ENCODE data around the gene SLC34A3. TPM values are rescaled to one million over a fixed set of nuclear protein-coding genes. Genes with fewer than 3 reads are reported as not detected.
A peak's percentile ranks its signal among the peaks of the same experiment; 100 is the strongest.

SLC34A3 gene
- total RNA-seq, 1 donor from 2014 or later, result not detected

DNA sequence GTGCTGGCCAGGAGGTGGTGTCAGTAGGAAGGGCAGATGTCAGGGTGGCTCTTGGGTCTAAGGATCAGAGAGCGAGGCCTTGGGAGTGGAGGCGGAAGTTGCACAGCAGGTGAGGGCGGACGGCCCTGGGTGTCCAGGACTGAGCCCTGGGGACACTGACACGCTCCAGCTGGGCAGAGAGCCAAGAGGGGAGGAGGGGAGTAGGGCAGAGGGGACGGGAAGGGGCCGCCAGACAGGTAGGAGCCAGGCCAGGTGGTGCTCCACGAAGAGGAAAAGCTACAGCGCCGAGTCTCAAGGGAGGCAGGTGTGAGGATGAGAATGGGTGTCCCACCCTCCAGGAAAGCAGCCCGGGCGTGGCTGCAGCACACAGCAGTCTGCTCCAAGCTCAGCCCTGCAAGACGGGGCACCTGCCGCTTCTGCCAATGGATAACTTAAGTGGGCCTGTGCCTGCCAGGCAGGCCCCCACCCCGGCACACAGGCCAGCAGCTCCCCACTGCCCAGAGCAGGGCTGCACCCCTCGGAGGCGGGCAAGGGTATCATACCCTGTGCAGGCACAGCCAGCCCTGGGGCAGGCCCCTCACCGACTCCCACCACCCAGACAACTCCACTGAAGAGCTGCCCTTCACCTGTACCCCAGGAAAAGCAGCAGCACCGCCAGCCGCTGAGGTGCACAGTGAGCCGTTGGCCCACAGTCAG, 35.0 kb upstream of the SLC34A3 start:
- no peak for DNase-seq (ENCODE audit: low read depth, low spot score)

- DNase-seq (ENCODE audit: low read depth, low spot score), result no peak
Measured at GRCh38 chr9:137198051-137198901, 32.4 kb upstream of the SLC34A3 start.

- no peak for DNase-seq (ENCODE audit: low read depth, low spot score)
Measured at GRCh38 chr9:137198902-137199283, 31.8 kb upstream of the SLC34A3 start.

- DNase-seq (ENCODE audit: low read depth, low spot score), result no peak
Measured at GRCh38 chr9:137199411-137200121, 31.1 kb upstream of the SLC34A3 start.

DNA sequence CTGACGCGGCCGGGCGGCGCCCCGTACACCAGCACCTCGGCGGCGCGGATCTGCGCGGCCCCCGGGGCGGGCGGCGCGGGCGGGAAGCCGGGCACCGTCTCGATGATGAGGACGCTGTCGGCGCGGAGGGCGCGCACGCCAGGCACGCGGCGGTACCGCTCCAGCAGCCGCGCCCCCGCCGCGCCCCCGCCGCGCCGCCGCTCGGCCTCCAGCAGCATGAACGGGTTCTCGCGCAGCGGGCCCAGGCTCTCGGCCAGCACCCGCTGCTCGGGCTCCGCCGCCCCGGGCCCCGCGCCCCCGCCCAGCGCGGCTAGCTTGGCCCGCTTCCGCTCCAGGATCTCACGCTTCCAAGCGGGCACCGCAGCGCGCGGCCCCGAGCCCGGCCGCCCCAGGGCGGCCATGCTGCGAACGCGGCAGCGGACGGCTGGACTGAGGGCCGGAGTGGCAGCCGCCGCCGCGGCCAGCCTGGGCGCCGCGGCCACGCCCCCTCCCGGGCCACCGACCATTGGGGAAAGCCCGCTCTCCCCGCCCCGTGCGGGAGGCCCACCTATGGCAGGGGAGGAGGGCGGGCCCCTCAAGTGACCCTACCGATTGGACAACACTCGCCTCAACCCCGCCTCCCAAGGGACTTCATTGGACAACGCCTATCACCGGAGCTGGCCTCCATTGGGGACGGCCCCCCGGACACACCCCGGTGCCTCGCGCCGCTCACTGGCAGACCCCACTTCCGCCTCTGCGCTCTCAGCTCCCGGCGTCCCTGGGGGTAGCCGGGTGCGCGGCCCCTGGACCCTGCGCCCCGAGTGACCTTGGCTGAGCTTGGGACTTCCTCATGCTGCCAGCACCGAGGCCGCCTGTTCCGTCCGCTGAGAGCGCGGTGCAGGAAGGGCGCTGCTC, 30.1 kb upstream of the SLC34A3 start, which contains the start of gene TPRN:
TPRN (minus strand) TSS at position 431 of the 894 bp plus-strand sequence; CDS start at position 401, 30 bp downstream.
- peak; percentile 96 for DNase-seq (ENCODE audit: low read depth, low spot score)

DNA sequence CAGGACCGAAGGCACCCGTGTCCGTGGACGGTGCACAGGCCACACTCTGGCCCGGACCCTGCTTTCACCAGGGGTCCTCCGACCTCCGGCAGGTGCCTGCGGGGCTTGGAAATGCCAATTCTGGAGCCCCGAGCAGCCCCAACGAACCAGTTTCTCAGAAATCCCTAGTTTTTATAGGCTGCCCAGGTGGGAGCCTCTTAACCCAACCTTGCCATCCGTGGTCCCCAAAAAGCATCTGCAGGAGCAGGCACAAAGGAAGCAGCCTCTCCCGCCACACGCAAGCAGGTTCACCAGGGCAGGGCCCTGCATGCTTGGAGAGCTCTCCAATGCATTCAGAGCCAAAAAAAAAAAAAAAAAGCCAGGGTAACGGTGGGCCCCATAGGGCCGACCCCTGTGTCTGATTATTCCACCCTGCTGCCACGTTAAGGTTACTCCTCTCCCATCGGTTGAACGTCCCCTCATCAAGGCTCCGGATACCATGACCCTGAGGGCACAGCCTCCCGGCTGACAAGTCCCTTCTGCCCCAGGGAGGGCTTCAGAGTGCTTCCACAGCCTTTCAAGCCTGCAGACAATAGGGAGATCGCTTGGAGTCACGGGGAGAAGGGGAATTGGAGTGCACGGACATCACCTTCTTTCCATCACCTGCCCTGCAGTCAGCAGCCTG, 29.4 kb upstream of the SLC34A3 start:
- DNase-seq (ENCODE audit: low read depth, low spot score), result no peak

- no peak for DNase-seq (ENCODE audit: low read depth, low spot score)
Measured at GRCh38 chr9:137202966-137203365, 27.7 kb upstream of the SLC34A3 start.

GRCh38 chr9:137204731-137205125, 26.0 kb upstream of the SLC34A3 start:
- DNase-seq (ENCODE audit: low read depth, low spot score), result no peak

DNA sequence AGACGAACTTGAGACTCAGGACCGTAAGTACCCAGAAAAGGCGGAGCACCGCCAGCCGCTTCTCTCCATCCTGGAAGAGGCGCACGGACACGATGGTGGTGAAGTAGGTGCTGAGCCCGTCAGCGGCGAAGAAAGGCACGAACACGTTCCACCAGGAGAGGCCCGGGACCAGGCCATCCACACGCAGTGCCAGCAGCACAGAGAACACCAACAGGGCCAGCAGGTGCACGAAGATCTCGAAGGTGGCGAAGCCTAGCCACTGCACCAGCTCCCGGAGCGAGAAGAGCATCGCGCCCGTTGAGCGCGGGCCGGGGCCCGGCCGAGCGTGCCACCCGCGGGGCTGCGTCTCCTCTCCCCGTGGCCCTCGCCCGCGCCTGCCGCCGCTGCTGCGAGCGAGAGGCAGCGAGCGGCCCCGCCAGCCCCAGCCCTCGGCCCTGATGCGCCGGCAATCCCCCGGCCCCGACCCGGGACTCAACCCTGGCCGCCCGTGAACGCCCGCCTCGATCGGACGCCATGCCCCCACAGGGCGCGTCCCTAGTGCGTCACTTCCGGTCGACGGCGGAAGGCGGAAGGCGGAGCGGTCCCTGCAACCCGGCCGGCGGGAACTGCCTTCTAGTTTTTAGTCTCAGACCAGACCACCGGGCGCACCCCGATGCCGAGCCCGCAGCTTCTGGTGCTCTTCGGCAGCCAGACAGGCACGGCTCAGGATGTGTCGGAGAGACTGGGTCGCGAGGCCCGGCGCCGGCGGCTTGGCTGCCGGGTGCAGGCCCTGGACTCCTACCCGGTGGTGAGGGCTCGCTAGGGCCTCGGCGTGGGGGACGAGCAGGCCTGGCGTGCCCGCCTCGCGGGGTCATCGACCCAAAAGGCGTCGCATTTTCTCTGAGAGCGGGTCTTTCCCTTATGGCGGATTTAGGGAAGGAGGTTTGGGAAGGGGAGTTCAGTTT, 25.3 kb upstream of the SLC34A3 start, which contains the start of the genes NDOR1 and TMEM203:
NDOR1 (plus strand) TSS at position 575 of the 944 bp plus-strand sequence; CDS start at position 653, 78 bp downstream.
TMEM203 (minus strand) TSS at position 523 of the 944 bp plus-strand sequence; CDS start at position 289, 234 bp downstream.
- peak; percentile 46 for DNase-seq (ENCODE audit: low read depth, low spot score)

DNA sequence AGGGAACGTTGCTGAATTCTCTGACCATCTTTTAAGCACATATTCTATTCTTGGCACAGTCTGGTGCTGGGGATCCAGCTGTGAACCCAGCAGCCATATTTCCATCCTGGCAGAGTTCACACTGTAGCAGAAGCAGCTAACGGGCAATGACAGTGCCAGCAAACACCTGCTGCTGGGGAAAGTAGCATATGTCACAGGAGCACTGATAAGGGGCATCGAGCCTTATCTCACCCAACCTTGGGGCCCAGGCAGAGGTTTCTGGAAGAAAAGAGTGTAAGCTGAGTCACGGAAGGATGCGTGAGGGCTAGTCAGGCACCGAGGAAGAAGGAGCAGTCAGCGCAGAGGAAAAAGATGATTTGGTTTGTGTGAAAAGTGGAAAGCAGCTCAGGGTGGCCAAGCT, 24.1 kb upstream of the SLC34A3 start:
- no peak for DNase-seq (ENCODE audit: low read depth, low spot score)

DNA sequence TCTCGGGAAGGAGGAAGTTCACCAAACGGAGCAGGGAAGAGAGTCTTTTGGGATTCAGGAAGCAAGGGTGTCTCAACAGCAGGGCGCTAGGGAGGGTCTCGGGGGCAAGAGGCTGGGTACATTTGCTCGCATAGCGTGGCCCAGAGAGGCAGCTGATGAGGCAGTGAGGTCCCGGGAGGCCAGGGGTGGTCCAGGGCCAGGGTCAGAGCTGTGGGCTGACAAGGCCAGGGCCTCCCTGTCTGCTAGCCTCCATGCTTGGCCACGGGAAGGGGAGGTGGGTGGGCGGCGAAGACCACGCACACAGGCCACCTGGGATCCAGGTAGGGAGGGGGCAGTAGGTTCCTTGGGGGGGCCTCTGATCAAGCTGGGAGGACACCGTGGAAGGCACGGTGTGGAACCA, 19.2 kb upstream of the SLC34A3 start:
- no peak for DNase-seq (ENCODE audit: low read depth, low spot score)

GRCh38 chr9:137212520-137212919, 18.2 kb upstream of the SLC34A3 start:
- no peak for DNase-seq (ENCODE audit: low read depth, low spot score)

DNA sequence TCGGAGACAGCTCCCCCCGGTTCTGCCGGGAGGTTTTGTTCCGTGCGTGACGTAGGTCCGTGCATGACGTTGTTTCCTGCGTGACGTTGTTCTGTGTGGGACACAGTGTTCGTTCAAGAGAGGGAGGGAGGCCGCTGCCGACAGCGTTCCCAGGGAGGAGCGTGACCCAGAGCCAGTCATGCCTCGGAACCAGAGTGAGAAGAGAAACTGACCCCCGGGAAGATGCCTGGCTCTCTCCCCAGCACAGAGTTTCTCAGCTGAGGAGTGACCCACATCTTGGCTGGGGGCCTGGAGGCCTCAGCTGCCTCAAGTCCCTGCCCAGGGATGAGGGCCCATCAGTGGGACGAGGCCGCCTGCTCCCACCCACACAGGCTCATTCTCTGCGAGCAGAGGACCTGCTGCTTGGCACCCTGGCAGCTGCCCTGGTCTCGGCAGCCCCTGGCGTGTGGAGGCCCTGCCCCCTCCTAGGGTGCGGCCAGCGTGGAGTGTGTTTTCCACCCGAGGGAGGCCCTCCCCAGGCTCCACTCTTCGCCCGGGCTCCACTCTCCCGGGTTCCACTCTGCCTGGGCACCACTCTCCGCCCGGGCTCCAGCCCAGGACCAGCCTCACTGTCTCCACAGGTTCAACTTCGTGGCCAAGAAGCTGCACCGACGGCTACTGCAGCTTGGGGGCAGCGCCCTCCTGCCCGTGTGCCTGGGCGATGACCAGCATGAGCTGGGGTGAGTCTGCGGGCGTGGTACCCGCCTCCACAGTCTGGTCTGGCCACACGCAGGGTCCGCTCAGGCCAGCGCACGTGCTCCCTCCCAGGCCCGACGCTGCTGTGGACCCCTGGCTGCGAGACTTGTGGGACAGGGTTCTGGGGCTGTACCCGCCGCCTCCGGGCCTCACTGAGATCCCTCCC, 17.3 kb upstream of the SLC34A3 start:
- DNase-seq (ENCODE audit: low read depth, low spot score), result no peak

- DNase-seq (ENCODE audit: low read depth, low spot score), result no peak
Measured at GRCh38 chr9:137214620-137215019, 16.1 kb upstream of the SLC34A3 start.

DNA sequence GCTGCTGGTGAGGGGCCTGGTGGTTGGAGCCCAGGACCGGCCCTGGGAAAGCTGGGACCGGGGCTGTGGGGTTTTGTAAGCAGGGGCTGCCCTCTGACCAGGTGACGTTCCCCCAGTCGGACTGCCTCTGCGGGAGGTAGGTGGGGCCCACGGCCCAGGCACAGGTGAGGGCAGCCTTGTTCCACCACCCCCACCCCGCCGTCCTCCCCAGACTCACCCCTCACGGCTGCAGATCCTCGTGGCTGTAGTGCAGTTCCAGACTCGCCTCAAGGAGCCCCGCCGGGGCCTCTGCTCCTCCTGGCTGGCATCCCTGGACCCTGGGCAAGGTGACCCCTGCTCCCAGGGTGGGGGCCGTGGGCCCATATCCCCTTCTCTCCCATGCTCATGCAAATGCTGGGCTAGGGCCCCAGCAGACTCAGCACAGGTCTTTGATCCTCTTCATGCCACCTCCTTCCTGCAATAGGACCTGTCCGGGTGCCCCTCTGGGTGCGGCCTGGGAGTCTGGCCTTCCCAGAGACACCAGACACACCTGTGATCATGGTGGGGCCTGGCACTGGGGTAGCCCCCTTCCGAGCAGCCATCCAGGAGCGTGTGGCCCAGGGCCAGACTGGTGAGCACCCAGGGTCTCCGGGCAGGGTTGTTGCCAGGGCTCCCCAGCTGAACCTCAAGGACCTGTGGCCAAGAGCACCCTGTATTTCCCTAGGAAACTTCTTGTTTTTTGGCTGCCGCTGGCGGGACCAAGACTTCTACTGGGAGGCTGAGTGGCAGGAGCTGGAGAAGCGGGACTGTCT, 15.3 kb upstream of the SLC34A3 start:
- DNase-seq (ENCODE audit: low read depth, low spot score), result no peak

GRCh38 chr9:137216188-137216965, 14.3 kb upstream of the SLC34A3 start:
- no peak for DNase-seq (ENCODE audit: low read depth, low spot score)

Data from pulmonary artery endothelial cell (primary cell).